GDM1 (cell line): ENCODE measurements around the gene ARHGEF11.

Experiments
- DNase-seq: peaks from one replicate; lab custom pipeline; 2025; lab: John Stamatoyannopoulos, UW

Gene ARHGEF11

DNA sequence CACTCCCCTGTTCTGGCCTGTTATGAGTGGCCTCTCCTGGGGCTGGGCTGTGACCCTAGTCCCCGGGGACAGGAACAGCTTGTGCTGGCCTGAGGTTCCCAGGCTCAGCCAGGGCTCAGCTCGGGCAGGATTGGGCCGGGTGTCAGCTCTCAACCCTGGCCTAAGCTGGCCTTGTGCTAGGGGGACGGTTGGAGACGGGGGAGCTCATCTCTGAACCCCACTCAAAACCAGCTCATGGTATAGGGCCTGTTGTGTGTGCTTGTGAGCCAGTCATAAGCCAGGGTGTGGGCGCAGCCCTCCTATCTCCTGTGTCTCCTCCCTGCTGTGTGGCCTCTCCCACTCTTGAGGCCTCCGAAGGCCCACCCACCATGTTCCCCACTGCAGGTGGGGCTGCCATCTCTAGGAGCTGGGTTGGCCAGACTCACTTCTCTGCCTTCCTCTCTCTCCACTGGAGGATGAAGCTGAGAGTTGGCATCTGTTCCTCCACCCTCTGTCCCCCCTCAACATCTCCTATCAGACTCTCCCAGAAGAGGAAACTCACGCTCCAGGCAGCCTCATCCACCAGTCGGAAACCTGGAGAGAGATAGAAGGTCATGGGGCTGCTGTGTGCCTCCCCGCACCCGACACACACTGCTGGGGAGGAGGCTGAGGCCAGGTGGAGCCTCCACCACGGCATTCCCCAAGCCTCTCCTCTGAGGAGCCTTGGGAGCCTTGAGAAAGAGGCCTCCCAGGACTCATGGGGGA is 150.7 kb downstream of the ARHGEF11 start:
- DNase-seq, result no peak

DNA sequence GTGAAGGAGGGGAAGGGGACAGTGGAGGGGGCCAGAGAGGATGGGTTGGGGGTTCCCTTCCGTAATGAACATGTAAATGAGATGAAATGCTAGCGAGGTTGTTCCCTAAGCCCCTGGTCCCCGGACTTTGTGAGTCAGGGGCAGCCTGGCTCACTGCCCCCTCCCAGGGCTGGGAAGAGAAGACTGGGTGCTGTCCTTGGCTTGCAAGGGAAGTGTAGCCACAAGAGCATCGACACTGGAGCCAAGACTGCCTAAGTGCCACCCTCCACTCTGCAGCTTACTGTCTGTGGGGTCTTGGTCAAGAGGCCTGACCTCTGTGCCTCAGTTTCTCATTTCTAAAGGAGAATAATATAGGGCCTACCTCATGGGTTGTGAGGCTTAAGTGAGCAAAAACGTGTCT is 151.5 kb downstream of the ARHGEF11 start:
- no peak for DNase-seq

DNA sequence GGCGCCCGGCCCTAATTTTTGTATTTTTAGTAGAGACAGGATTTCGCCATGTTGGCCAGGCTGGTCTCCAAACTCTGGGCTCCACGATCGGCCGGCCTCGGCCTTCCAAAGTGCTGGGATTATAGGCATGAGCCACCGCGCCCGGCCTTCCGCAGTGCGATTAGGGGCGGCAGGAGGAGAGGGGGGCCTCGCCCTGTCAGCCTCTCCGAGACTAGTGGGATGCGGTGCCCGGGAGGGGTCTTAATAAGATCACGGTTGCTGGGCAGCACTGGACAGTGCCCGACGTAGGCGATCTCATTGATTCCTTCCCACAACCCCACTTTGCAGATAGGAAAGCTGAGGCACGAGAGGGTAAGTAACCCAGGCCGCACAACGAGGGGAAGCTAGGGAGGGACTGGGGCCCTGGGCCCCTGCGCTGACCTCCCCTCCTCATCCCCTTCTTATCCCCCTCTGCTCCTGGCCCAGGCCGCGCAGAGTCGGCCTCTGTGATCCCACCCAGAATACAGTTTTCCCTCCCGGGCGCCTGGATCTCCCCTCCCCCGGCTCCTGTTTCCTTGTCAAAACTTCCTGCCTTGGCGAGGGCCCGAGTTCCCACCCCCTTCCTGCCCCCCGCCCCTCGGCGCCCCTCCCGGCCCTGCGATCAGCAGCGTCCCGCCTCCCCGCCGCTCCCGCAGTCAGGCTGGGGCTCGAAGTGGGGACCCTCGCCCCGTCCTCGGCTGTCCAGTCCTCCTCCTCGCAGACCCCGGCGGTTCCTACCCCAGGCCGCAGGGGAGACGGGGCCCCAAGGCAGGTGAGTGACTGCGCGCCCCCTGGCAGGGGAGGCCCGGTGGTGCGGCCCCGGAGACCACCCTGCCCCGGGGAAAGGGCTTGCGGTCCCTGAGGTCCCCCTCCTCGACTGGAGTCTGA is 152.2 kb downstream of the ARHGEF11 start, which contains the start of gene PEAR1:
TSS of gene PEAR1 (plus strand) at position 671 of the 906 bp plus-strand sequence. CDS start 10,209 bp downstream, outside the sequence.
- DNase-seq, result peak; percentile 27

DNA sequence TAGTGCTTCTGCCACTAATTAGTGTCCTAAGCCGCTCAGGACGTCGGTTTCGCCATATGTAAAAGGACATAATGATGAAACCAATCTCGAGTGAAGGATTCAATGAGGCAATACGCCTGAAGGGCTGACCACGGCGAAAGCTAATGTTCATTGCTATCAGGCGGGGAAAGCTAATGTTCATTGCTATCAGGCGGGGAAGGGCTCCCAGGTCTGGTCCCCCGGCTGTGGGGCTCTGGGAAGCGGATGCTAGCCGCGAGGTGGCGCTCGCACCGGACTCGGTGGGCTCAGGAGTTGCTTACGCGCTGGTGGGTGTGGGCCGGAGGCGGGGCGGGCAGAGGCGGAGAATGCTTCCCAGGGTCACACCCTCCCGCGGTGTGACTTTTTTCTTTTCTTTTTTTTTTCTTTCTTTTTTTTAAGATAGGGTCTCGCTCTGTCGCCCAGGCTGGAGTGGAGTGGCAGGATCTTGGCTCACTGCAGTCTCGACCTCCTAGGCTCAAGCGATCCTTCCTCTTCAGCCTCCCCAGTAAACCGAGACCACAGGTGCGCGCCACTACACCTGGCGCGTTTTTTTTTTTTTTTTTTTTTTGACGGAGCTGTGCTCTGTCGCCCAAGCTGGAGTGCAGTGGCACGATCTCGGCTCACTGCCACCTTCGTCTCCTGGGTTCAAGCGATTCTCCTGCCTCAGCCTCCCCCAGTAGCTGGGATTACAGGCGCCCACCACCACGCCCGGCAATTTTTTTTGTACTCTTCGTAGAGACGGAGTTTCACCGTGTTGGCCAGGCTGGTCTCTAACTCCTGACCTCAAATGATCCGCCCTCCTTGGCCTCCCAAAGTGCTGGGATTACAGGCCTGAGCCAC is 153.1 kb downstream of the ARHGEF11 start:
- peak; percentile 80 for DNase-seq

GRCh38 chr1:156889802-156890580 is 155.6 kb downstream of the ARHGEF11 start:
- DNase-seq, result peak; percentile 50

DNA sequence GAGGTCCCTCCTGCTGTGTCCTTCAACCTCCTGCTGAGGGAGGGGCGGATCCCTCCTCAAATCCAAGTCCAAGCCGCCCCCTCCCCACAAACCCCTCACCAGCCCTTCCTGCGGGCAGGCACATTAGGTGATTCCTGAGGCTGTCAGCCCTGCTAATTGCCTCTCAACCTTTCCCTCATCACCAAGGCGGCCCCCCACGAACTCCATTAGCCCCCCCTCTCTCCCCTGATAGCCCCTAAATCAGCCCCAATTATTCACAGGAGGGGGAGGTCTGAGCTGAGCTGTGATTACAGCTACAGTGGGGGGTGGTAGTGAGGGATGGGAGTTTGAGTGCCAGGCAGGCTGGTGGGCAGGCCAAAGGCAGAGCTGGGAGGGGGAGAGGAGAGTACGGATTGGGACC is 157.8 kb downstream of the ARHGEF11 start:
- DNase-seq, result no peak

GRCh38 chr1:156887317-156887716 is 158.2 kb downstream of the ARHGEF11 start:
- no peak for DNase-seq

DNA sequence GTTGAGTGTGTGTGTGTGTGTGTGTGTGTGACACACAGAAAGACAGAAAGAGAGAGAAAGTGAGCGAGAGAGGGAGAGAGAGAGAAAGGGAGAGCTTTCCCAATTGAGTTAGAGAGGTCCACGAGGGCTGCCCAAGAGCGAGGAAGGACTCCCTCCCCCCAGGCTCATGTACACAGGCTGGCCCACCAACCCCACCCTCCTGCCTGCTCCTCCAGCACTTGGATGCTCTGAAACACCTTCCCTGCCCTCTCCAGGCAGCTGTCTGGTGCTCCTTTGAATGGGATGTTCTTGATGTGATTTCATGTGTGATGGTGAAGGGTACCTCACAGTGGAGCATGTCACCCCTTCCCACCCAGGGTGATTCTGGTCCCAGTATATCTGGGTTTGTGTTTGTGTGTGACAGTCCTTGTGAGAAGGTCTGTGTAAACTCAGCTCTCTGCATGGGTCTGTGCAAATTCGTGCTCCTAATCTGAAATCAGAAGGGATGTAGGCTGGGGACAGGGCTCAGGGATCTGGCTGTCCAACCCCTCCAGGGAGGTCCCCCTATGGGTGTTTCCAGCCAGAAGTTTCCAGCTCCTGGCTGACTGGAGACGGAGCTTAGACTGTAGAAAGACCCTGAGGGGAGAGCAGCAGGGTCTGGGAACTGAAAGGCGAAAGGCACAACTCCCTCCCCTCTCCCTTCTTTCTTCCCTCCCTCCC is 158.8 kb downstream of the ARHGEF11 start:
- DNase-seq, result no peak

GRCh38 chr1:156885880-156886355 is 159.6 kb downstream of the ARHGEF11 start:
- DNase-seq, result no peak

GRCh38 chr1:156885314-156885713 is 160.2 kb downstream of the ARHGEF11 start:
- no peak for DNase-seq
